ENCODE measurements around the gene CKB.
A peak's percentile ranks its signal among the peaks of the same experiment; 100 is the strongest.

Gene CKB

DNA sequence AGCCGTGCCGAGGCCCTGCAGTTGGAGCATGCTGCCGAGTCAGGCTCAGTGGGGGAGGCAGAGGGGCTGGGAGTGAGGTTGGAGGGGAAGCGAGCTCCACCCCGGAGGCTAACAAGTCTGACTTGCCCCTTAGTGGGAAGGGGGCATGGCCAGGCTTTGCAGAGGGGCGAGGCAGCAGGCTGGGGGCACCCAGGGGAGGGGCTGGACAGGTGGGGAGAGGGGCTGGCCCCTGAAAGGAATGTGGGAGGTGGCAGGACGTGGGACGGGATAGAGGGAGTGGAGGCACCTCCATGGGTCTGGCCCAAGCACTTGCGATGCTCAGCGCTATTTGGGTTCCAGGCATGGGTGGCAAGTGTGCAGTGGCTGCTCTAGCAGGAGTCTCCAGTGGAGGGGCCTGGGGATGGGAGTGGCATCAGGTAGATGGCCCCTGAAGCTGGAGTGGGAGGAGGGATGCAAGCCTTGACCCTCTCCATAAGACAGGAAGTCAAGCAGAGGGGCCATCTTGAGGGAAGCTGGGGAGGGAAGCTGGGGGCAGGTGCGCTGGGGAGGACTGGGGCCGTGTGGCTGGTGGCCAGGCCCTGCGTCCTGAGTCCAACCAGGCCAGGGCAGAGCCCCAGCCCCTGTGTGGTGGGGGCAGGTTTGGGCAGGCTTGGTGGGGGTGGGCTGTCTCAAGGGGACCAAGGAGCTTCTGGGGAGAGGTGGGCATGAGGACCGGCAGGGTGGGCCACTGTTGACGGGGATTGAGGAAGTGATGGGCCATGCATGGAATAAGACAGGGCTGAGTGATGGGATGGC, 9.0 kb upstream of the CKB start:
- Histone ChIP-seq H3K4me3 (ENCODE audit: low read depth, low read length) (no peak overlapping the region), H3K36me3 (peaks cover 54% of the 10 kb centered on the region), H3K9me3 (no peaks in the 10 kb centered on the region), H3K27me3 (no peaks in the 10 kb centered on the region), H3K4me1 (peaks cover 5% of the 10 kb centered on the region; the same call in 1 of the 2 replicates)
- no peak for TF ChIP-seq CTCF (IDR thresholded peaks at IDR 0.05; ENCODE audit: low read depth, low read length)
- DNase-seq = no peak

- H3K36me3 ChIP-seq = peaks cover 51% of the 10 kb centered on the region
- no peak for DNase-seq
- H3K9me3 ChIP-seq = no peaks in the 10 kb centered on the region
- TF ChIP-seq CTCF (IDR thresholded peaks at IDR 0.05; ENCODE audit: low read depth, low read length) = no peak
- peaks cover 5% of the 10 kb centered on the region; the same call in 1 of the 2 replicates for H3K4me1 ChIP-seq
- H3K27me3 ChIP-seq = no peaks in the 10 kb centered on the region
- H3K4me3 ChIP-seq (ENCODE audit: low read depth, low read length) = no peak overlapping the region; the same call in 1 of the 2 replicates
Measured at GRCh38 chr14:103530831-103531230, 8.2 kb upstream of the CKB start.

DNA sequence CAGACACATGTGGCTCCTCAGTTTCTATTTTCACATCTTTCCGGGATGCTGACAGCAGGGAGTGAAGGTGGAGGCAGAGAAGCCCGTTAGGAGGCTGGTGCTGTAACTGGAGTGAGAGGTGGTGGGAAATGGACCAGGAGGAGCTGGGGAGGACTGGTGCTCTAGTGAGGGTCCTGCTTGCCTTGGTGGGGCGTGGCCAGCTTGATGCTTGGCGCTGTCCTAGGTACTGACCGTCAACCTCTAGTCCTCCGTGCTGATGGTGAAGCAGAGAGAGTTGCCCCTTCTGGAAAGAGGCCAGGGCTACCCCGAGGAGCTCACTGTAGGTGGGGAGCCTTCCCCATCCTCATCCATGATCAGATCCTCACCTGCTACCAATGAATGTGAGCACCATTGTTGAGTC, 7.8 kb upstream of the CKB start:
- H3K9me3 ChIP-seq = no peaks in the 10 kb centered on the region
- H3K4me1 ChIP-seq = peaks cover 5% of the 10 kb centered on the region; the same call in 1 of the 2 replicates
- H3K4me3 ChIP-seq (ENCODE audit: low read depth, low read length) = peak overlapping the region; percentile 99
- H3K36me3 ChIP-seq = peaks cover 48% of the 10 kb centered on the region
- no peak for DNase-seq
- H3K27me3 ChIP-seq = no peaks in the 10 kb centered on the region
- TF ChIP-seq CTCF (IDR thresholded peaks at IDR 0.05; ENCODE audit: low read depth, low read length) = no peak

DNA sequence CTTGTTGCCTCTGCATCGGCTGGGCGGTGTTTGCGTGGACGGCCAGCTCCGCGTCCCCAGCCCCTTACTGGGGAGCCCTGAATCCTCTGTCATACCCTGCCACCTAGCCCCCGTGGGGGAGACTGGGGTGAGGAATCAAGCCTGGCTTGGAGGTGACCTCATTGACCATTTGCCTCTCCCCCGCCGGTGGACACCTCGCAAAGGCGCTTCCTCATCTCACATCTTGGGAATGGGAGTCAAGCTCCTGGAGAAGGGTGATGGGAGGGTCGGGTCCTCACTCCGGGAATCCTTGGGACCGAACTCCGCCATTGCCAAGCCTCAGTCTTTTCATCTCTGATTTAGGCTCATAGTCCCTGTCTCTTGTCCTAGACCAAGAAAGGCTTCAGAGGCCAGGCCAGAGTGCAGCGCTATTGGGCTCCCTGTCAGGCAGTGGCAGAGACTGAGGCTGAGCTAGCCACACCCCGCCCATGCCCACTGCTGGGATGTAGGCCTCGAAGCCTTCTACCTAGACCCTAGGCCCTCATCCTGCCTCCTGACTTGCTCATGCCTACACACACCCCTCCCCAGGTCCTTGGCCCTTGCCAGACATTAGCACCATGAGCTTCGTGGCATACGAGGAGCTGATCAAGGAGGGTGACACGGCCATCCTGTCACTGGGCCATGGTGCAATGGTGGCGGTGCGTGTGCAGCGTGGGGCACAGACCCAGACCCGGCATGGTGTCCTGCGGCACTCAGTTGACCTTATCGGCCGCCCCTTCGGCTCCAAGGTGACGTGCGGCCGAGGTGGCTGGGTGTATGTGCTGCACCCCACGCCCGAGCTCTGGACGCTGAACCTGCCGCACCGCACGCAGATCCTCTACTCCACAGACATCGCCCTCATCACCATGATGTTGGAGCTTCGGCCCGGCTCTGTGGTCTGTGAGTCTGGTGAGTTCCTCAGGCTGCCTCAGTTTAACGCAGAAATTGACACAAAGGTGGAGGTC, 7.0 kb upstream of the CKB start:
- H3K9me3 ChIP-seq = no peaks in the 10 kb centered on the region
- H3K36me3 ChIP-seq = peaks cover 41% of the 10 kb centered on the region
- no peak for DNase-seq
- peak overlapping the region; percentile 99 for H3K4me3 ChIP-seq (ENCODE audit: low read depth, low read length)
- H3K4me1 ChIP-seq = peaks cover 5% of the 10 kb centered on the region; the same call in 1 of the 2 replicates
- no peaks in the 10 kb centered on the region for H3K27me3 ChIP-seq
- TF ChIP-seq CTCF (IDR thresholded peaks at IDR 0.05; ENCODE audit: low read depth, low read length) = no peak

- no peaks in the 10 kb centered on the region for H3K9me3 ChIP-seq
- H3K36me3 ChIP-seq = peaks cover 32% of the 10 kb centered on the region
- TF ChIP-seq CTCF (IDR thresholded peaks at IDR 0.05; ENCODE audit: low read depth, low read length) = no peak
- DNase-seq = peak; percentile 92
- H3K4me3 ChIP-seq (ENCODE audit: low read depth, low read length) = peak within 1 kb of the TSS; percentile 99
- no peaks in the 10 kb centered on the region for H3K27me3 ChIP-seq
- H3K4me1 ChIP-seq = peaks cover 5% of the 10 kb centered on the region; the same call in 1 of the 2 replicates
Measured at GRCh38 chr14:103528587-103529382, 6.2 kb upstream of the CKB start, which contains the start of gene TRMT61A. TSS of gene TRMT61A (plus strand) at chr14:103529196. CDS start at chr14:103529979, 783 bp downstream.
